ENCODE results near the gene ARSG. TPM values are rescaled to one million over a fixed set of nuclear protein-coding genes. Genes with fewer than 3 reads are reported as not detected.

The ARSG gene
- total RNA-seq, 1 donor from 2014 or later = 4.9 TPM

DNA sequence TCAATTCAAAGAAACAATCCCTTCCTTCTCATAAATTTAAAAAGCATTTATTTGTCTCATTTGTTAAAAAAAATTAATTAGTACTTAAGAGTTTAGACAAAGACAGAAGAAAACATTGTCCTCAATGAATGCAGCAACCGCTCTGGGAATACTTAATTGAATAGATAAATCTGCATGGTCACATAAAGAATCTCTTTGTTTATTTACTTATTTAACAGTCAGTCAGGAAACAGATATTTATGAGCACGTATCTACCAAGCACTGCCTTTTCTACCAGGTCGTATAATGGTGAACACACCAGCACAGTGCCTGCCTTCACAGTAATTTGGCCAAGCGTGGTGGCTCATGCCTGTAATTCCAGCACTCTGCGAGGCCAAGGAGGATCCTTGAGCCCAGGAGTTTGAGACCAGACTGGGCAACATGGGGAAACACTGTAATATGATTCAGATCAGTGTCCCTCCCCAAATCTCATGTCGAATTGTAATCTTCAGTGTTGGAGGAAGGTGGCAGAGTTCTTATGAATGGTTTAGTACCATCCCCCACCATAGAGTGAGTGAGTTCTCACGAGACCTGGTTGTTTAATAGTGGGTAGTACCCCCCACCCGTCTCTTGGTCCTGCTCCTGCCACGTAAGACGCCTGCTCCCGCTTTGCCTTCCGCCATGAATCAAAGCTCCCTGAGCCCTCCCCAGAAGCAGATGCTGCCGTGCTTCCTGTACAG lies 157.9 kb downstream of the ARSG start:
- DNase-seq (ENCODE audit: low read depth) = no peak

DNA sequence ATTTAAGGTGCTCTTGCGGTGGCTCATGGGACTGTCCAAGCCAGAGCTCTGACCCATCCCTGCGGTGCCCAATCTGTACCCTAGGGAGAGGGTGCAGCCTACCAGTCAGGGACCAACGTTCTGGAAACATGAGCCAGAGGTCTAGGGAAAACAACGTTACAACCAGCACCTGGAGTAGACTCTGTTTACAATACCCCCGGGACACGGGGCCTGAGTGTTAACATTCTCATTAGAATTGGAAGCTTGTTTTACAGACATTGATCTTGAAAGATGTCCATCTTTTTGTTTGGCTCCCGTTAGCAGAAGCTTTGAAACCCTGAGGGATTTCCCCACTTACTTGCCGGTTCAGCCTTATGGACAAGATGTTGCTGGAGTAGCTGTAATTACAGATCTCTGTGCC lies 159.1 kb downstream of the ARSG start:
- no peak for DNase-seq (ENCODE audit: low read depth)

DNA sequence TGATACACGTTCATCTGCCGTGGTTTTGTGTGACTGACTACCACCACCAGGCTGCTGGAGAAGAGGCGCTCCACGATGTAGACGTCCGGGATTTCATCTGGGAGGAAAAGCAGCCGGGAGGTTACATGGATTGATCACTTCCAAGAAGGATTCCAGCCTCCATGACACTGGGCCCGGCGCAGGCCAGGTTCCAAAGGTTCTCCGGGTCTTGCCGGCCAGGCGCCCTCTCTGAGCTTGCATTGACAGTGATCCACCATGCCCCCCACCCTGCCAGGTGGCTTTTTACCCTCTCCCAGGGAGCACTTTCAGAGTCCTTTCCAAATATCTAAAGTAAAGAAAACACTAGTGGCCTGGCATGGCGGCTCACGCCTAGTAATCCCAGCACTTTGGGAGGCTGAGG lies 159.5 kb downstream of the ARSG start:
- DNase-seq (ENCODE audit: low read depth) = no peak

DNA sequence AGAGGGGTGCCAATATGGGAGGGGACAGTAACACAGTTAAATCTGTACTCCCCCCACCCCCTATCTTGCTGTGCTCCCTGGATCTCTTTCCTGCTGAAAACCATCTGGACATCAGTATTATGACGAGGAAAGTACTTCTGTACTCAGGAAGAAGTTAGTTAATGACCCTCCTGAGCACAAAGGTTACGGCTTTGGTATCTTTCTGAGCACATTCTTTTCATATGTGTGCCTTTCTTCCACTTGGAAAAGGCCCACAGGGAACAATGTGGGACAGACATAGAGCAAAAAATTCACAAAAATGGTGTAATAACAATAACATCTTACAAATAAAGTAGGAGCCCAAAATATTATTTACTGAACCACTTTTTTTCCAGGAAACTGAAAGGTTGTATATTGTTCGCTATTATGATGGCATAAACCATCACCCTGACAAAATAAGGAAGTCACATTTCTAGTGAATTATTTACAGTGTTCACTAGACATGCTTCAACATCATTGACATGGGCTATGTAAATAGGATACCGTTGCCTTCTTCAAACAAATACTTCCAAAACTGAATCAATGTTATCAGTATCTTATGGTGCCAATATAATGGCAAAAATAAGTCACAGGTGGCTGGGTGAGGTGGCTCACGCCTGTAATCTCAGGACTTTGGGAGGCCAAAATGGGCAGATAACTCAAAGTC lies 160.5 kb downstream of the ARSG start:
- no peak for DNase-seq (ENCODE audit: low read depth)

DNA sequence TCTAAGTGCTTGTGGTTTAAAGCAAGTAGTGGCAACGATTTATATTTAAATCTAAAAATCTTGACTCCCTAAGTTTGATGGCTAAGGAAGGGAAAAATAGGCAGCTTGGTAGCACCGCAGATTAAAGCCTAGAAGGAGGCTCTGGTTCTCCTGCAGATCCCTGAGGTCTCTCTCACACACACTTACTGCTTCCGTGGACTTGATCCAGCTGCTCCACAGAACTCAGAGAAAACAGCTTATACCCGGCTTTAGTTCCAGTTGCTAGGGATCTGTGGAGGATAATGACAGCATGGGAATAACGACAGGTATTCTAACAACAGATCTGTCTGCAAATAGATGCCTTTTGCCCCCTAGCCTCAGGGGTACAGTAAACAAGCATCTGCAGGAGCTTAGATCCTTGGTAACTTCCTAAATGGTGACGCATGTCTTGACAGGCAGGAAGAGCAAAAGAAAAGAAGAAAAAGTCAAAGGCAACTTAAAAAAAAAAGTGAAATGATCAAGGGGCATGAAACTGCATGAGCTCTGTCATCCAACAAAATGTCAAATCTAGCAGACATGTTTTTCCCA lies 161.5 kb downstream of the ARSG start:
- DNase-seq (ENCODE audit: low read depth) = no peak

DNA sequence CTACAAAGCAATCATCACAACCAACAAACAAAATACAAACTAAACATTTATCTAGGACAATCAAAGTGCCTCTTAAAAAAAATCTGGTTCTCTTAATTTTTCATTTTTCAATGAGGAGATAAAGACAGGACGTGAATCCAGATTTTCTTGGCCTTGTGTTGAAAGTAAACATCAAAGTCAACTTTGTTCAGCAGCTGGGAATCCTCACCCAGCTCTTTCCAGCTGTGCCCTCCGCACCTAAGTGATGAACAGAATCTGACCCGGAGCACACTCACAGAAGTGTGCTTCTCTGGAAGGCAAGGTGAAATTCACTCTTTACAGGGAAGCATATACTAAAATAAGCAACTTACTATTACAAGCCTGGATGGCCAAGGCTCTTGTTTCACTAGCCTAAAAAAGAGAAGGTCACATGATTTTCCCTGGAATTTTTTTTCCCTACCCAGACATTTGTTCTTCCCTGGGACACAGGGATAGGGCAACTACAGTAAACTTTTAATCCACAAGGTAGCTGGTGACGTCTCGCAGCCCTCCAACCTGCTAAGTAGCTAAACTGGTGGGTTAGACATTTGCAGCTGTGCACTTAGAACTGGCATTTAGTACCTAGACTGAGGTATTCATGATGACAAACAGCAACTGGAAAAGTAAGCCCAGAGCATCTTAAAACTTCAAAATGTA lies 162.8 kb downstream of the ARSG start:
- peak; percentile 63 for DNase-seq (ENCODE audit: low read depth)

DNA sequence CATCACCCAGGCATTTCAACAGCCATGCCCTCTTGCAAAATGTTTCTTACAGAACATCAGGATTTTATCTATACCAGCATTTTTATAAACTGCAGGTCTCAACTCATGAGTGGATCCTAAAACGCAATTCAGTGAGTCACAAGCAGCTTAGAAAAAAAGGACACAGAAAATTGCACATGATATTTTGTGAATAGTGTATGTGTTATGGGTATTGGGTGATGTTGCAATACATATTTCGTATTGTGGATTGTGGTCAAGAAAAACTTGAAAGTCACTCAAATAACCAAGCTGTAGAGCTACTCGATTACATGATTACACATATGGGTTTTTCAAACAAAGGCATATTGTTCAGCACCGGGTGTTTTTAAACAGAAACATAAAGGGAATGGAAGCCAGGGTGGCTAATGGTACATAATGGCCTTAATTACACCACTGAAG lies 164.6 kb downstream of the ARSG start:
- DNase-seq (ENCODE audit: low read depth) = no peak

DNA sequence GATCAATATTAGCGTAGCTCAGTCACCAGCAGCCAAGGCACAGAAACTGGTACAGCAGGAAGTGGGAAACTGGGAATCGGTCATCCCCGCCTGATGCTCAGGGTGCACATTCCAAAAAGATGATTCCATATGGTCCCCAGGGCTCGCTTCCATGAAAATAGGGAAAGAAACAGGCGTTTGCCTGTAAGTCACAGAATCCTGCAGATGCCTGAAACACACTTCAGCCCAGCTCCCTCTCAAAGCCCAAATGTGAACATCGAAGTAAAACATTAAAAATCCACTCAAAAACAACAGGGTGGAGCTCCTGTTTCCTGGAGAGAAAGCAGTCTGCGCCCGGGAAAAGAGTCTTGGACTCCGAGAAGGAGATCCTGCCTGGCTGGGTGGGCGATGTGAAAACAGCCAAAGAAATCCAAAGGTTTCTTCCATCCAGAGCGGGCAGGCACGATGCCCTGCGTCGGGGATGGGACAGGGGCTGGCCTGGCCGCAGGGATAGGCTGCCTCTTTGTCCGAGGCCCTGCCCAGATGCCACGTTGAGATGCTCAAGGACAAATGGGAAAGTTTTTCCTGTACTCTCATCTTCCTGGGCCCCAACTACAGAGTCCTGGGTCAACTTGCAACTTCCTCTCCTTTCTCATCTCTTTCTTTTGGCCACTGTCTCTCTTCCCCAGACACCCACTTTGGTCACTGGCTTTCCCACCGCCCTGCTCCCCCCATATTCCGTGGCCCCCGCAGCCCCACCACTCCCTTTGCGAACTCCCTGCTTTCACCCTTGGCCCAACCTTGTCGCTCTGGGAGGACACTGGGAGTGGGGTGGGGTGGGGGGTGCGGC lies 165.3 kb downstream of the ARSG start:
- DNase-seq (ENCODE audit: low read depth) = peak; percentile 93

DNA sequence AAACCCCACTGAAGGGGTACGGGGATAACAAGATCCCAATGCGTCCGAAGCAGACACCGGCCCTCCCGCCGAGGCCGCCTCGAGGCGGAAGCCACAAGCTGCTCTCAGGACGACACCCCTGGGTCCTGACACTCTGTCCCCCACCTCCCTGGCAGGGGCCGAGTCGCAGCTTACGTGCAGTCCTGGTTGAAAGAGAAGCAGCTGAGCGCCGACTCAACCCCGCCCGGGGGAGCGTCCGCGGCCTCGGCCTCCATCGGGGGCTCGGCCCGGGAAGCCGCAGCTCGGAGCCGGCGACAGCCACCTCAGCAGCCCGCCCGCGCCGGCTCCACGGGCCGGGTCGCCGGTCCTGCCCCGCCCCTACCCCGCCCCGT lies 165.9 kb downstream of the ARSG start, which contains the start of gene WIPI1:
Gene WIPI1 (minus strand): TSS at position 329 of the 371 bp plus-strand sequence. CDS start 75 bp downstream, at position 254.
- no peak for DNase-seq (ENCODE audit: low read depth)

DNA sequence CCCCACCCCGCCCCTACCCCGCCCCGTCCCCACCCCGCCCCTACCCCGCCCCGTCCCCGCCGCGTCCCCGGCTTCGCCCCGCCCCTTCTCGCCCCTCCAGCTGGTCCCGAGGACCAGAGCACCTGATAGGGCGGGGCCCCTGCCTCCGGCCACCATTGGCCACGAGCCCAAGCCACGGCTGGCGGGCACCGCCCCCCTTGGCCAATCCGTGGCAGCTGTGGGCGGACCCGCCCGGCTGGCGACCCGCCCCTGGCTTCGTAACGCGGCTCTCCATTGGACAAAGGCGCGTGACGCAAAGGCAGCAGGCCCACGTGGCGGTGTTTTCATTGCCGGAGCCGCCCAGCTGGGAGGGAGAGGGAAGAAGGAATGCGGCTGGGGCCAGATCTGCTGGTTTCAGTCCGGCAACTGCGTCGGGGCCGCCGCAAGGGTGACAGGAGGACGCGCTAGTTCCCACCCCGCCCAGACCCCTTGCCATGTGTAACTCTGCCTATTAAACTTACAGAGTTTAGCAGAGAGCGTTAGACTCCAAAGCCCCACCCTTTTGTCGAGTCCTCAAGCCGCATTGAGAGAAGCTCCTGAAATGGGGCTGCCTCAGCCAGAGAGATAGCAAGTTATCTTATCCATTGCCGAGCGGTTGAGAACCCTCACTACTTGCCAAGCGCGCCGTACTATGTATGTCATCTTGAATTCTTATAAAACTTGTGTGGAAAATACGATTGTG lies 166.4 kb downstream of the ARSG start:
- peak; percentile 99 for DNase-seq (ENCODE audit: low read depth)

DNA sequence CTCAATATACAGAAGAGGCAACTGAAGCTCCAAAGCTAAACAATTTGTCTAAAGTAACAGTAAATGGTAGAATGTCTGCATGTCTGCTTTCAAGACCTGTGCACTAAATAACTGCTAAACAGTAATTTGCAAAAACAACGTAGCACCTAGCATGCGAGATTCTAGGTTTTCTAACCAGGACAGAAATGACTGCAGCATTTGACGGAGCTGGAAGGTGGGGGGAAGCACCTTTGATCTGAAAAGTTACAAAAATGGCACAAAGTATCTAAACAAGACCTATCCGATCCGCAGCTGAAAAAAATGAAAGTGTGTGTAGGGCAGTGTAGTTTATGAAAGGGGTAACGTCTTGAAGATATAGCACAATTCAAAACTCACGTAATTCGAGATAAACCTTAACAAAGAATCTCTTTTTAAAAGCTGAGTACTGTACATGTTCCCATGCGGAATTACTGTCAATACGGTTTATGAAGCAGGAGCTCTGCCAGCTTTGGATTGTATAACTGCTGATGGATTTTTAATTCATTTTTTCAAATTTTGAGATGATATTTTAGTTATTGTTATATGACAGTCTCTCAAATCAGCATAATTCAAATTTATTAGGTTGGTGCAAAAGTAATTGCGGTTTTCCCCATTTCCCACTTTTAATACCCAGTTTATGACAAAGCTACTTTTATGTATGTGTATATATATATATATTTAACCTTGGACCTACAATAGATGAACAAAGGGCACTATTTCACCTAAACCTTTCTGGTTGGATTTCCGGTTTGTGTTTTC lies 167.2 kb downstream of the ARSG start:
- DNase-seq (ENCODE audit: low read depth) = peak; percentile 8

DNA sequence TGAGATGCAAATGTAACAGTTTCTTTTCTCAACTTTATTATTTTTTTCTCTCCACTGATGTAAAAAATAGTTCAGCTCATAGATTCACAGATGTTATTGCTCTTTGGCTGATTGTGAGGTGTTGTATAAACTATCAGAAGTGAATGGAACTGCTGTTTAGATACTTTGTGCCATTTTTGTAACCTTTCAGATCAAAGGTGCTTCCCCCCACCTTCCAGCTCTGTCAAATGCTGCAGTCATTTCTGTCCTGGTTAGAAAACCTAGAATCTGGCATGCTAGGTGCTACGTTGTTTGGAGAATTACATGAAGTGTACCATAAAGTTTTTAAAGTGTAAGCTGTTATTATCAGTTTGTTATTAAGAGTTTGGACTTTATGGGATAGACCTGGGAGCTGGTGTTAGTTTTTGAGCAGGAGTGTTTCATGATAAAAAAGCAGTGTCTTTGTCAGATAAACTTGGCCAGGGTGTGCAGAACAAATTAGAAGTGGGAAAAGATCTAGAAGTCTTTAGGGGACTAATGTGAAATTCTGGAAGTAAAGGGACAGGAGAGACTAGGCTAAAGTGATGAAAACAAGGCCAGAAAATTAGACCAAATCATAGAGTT lies 167.8 kb downstream of the ARSG start:
- DNase-seq (ENCODE audit: low read depth) = no peak

DNA sequence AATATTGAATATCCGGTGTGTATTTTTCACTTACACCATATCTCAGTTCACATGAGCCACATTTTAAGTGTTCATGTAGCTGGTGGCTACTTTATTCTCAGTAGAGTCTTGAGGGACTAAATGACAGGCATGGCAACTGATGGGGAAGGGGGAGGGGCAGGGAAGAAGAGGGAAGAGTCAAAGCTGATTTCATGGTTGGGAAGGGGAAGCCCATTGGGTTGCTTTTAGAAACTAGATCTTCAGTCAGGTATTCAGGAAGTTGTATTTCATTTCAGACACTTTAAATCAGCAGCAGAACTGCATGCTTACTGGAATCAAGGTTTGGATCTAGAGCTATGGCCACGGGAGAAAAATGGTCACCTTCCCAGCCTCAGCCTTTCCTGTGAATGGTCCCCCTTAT lies 168.9 kb downstream of the ARSG start:
- peak; percentile 36 for DNase-seq (ENCODE audit: low read depth)

DNA sequence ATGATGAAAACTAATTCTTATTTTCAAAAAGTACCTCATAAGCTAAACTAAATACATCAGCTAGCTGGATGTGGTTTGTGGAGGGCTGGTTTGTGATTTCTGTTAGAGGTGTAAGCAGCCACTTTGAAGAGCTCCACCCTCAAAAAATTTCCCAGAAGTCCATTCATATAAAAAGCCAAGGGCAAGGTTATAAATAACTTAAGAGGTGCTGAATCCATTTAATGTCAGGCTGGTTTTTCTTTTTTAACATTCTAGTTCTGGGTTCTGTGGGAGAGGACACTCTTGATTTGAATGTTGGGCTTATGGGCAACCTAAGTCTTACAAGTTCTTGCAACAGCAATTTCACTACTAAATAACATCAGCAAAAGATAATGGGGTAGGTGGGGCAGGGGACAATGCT lies 169.4 kb downstream of the ARSG start:
- peak; percentile 75 for DNase-seq (ENCODE audit: low read depth)

DNA sequence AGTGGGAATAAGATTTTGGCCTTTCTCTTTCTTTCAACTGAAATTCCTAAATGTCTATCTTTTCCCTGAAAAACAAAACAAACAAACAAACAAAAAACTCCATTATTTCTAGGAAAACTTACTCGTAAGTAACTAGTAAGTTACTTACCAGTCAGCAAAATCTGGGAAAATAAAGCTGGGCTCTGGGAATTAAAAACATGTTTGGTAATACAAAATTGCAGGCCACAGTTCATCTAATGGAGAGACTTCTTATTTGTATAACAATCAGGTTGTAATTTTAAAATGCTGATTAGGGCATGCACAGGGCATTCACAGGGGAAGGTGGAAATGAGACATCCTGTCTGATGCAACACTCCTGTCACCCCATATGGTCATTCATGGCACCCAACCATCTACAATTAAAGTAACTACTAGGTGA lies 169.8 kb downstream of the ARSG start:
- no peak for DNase-seq (ENCODE audit: low read depth)

DNA sequence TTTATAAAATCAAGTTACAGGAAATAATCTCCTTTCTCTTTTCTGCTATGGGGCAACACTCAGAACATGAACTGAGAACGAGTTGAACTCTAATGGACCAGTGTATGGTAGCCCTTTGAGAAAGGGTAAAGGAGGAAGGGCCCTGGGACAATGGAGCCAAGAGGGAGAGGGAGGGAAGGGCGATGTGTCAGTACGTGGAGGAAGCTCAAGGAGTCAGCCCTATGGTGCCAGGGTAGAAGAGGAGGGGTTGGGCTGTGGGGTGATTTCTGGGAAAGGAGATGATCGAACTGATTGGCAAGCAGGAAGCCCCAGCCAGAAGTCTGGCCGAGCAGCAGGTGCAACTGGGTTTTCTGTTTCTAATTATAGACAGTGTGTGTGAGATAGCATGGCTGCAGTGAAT lies 170.3 kb downstream of the ARSG start:
- peak; percentile 95 for DNase-seq (ENCODE audit: low read depth)

DNA sequence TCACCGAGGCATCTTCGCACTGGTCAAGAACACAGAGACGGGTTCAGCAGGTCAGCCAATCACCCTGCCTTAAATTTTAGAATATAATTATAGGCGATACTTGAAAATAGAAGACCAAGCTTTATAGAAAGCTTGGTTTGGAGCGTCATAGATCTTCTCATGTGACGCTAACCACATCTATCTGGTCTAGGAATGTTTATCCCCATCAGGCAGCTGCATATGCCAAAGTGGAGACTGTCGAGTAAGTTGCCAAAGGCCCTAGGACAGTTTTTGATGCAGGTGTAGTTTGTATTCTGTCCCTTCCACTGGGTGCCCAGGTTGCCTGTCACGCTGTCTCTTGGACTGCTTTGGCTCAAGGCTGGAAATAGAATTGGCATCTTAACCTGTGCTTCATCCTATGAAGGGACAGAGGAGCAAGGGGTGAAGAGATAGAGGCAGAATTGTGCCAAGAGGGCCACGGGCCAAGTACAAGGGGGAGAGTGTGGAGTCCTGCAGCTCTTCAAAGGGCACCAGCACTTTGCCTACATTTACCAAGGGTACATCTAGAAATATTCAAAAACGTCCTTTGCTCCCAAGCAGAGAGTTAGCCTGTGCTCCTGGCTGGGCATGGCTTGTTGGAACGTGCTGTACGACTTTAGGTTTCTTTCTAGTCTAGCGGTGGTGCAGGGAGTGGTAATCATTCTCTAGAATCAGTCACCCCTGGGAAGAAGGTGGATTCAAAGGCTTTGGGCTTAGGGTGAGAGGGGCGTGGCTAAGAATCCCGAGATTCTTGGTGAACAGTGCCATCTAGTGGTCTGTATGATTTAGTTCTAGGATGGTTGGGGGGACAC lies 171.3 kb downstream of the ARSG start:
- peak; percentile 92 for DNase-seq (ENCODE audit: low read depth)
